HepG2 (cell line): Measurements from ENCODE around the gene PSORS1C2. TPM values are rescaled to one million over a fixed set of nuclear protein-coding genes. Genes with fewer than 3 reads are reported as not detected.

Source experiments
- ATAC-seq: fragments of 200-7000 bp; cut with Tn5 transposase; 3 replicates; pipeline ENCODE4 v1.9.1; 2020; ENCODE audit warnings: mild to moderate bottlenecking, moderate library complexity
- BruUV-seq: library from RNA; stranded (reverse); fragments of 400-500 nt; replicated peaks from 2 replicates; lab custom pipeline; 2021; lab: Mats Ljungman, UMichigan
- CTCF ChIA-PET: fragments of 300-600 bp; formaldehyde crosslinking; extraction: SDS; loops from one replicate; lab custom pipeline; 2021; ENCODE audit warnings: low total read pairs, inconsistent platforms, low intra/inter-chr PET ratio; lab: Yijun Ruan, JAX
- POLR2A ChIA-PET: fragments of 350-600 bp; sonication (Branson Sonifier 250); formaldehyde crosslinking; loops from one replicate; lab custom pipeline; 2020; ENCODE audit warnings: antibody characterized with exemption, inconsistent platforms; lab: Yijun Ruan, JAX
- DNase-seq: peaks from one replicate; pipeline ENCODE4 v3.0.0-alpha.2; 2015; ENCODE audit warnings: low spot score
- FAIRE-seq: peaks from 3 replicates; lab custom pipeline; 2011; peaks lifted over from hg19 to GRCh38; lab: Jason Lieb, UNC
- H2AFZ ChIP-seq: one replicate; pipeline ENCODE4 v1.6.1; 2011; ENCODE audit warnings: low read length, inconsistent platforms
- H3K27ac ChIP-seq: fragments of 300-600 bp; 3 replicates; pipeline ENCODE4 v1.8.0; 2011; ENCODE audit warnings: mixed run types, mild to moderate bottlenecking, mixed read lengths, low read length, inconsistent platforms; ENCODE audit not compliant: insufficient read depth; ENCODE audit errors: extremely low read length
- H3K27me3 ChIP-seq, 2 experiments: fragments of 200-600 bp in 1 of 2; 2 replicates in 1 of 2; 3 replicates in 1 of 2; pipeline versions ENCODE4 v1.6.0 to v1.8.0; 2011; ENCODE audit warnings: low read length in 2 of 2, mild to moderate bottlenecking in 2 of 2, moderate library complexity in 2 of 2, inconsistent platforms in 1 of 2; ENCODE audit not compliant: insufficient read depth in 2 of 2, control insufficient read depth in 1 of 2
- H3K36me3 ChIP-seq, 2 experiments: fragments of 200-600 bp in 1 of 2; replicated peaks in 1 of 2; 2 replicates in 1 of 2; 3 replicates in 1 of 2; pipeline versions ENCODE4 v1.5.1 to v1.8.0; 2011; ENCODE audit warnings: low read length in 2 of 2, inconsistent platforms in 1 of 2; ENCODE audit not compliant: insufficient read depth in 2 of 2, control insufficient read depth in 1 of 2
- H3K4me1 ChIP-seq: 2 replicates; pipeline ENCODE4 v1.5.1; 2012; ENCODE audit warnings: low read length, inconsistent platforms; ENCODE audit not compliant: insufficient read depth
- H3K4me2 ChIP-seq: 2 replicates; pipeline ENCODE4 v1.6.0; 2011; ENCODE audit warnings: low read depth, low read length, inconsistent platforms
- H3K4me3 ChIP-seq, 3 experiments: fragments of 200-600 bp in 1 of 3; sonication (generic), shearing (Covaris generic) in 1 of 3; replicated peaks in 1 of 3; 2 replicates each; pipeline ENCODE4 v1.5.1; 2011 to 2016; ENCODE audit warnings: low read length in 3 of 3, inconsistent platforms in 2 of 3, low read depth in 2 of 3, mild to moderate bottlenecking in 2 of 3, control low read depth in 1 of 3, mixed read lengths in 1 of 3; ENCODE audit not compliant: insufficient read depth in 1 of 3
- H3K79me2 ChIP-seq: one replicate; pipeline ENCODE4 v1.6.1; 2011; ENCODE audit warnings: low read length, inconsistent platforms; ENCODE audit not compliant: insufficient read depth
- H3K9ac ChIP-seq: 2 replicates; pipeline ENCODE4 v1.6.0; 2011; ENCODE audit warnings: mild to moderate bottlenecking, low read depth, low read length, inconsistent platforms; ENCODE audit not compliant: insufficient read depth
- H3K9me3 ChIP-seq: 2 replicates; pipeline ENCODE4 v1.5.1; 2012; ENCODE audit warnings: mild to moderate bottlenecking, low read length
- H4K20me1 ChIP-seq: 2 replicates; pipeline ENCODE4 v1.6.0; 2011; ENCODE audit warnings: inconsistent platforms, mild to moderate bottlenecking, low read length, moderate library complexity; ENCODE audit not compliant: insufficient read depth
- KDM1A ChIP-seq: IDR thresholded peaks from 2 replicates; pipeline ENCODE4 v1.6.1; 2016; ENCODE audit warnings: missing compliant biosample characterization
- ZNF558 ChIP-seq: sonication (generic); formaldehyde crosslinking; IDR thresholded peaks from 2 replicates; pipeline ENCODE4 v1.9.0; 2022; ENCODE audit warnings: mild to moderate bottlenecking, missing genetic modification reagents, borderline replicate concordance
- ZNF629 ChIP-seq: sonication (generic); formaldehyde crosslinking; conservative IDR thresholded peaks from 2 replicates; pipeline ENCODE4 v1.5.0; 2020; ENCODE audit warnings: missing genetic modification reagents
- WGBS: methylation state at CpG from one replicate; pipeline ENCODE4 v1.1.6; 2017; ENCODE audit warnings: low lambda C conversion rate; 5-methylcytosine and 5-hydroxymethylcytosine counted together
- in situ Hi-C: cut with HindIII; loops from 2 replicates; pipeline ENCODE4 v1.10.0; 2017; ENCODE audit warnings: low pct_unique_long_range_greater_than_20kb; ENCODE audit not compliant: extremely low pct_ligation_motif_present
- intact Hi-C: fragments of 100-400 bp; cut with micrococcal nuclease; formaldehyde crosslinking; loops from one replicate; pipeline ENCODE4 v1.10.0; 2022; ENCODE audit not compliant: unreplicated experiment
- polyA plus RNA-seq, 8 experiments: library from polyadenylated mRNA; depleted of rRNA in 3 of 8; stranded (reverse) in 7 of 8; unstranded in 1 of 8; fragments of >200 nt; fragmentation: Illumina TruSeq in 4 of 8; extraction: Trizol in 4 of 8; gene quantifications; 2 replicates each; pipeline versions ENCODE4 v1.2.1 to v1.2.3, GENCODE V29; 2011 to 2016; ENCODE audit warnings: low read depth in 4 of 8, missing spikeins in 1 of 8, mixed read lengths in 1 of 8; ENCODE audit not compliant: insufficient read depth in 1 of 8
- total RNA-seq, 5 experiments: library from RNA; depleted of rRNA; stranded (reverse); fragments of >200 nt; fragmentation: Illumina TruSeq; extraction: Trizol; gene quantifications; 2 replicates each; pipeline ENCODE4 v1.2.3, GENCODE V29; 2016; ENCODE audit warnings: low read depth in 1 of 5
- TF ChIP-seq, protein P1 (sequence below): sonication (generic); formaldehyde crosslinking; IDR thresholded peaks from 2 replicates; pipeline ENCODE4 v1.5.0; 2020; ENCODE audit warnings: mild to moderate bottlenecking, missing genetic modification reagents
- TF ChIP-seq, protein P2 (sequence below): sonication (generic); formaldehyde crosslinking; IDR thresholded peaks from 2 replicates; pipeline ENCODE4 v1.5.1; 2020; ENCODE audit warnings: mild to moderate bottlenecking, missing genetic modification reagents, borderline replicate concordance

PSORS1C2 gene
- total and polyA plus RNA-seq, 2 of the 13 experiments (the other 11 are each of a cell fraction or from before 2014, with no cell fraction given): not detected

DNA sequence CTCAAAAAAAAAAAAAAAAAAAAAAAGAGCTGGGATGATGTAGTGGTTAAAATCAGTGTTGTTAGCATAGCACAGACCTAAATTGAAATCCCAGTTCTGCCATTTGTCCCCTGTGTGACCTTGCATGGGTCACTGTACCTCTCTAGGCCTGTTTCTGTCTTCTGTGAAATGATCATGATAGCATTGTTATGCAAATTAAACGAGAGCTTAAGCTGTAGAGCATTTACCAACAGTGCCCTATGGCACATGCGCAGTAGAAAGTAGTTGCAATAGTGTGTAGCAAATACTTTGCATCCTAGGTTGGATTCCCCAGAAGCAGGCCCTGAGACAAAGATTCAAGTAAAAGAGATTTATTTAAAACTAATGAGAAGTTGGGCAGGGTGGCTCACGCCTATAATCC is 7.3 kb downstream of the PSORS1C2 start (continued):
- TF ChIP-seq, protein P1, sequence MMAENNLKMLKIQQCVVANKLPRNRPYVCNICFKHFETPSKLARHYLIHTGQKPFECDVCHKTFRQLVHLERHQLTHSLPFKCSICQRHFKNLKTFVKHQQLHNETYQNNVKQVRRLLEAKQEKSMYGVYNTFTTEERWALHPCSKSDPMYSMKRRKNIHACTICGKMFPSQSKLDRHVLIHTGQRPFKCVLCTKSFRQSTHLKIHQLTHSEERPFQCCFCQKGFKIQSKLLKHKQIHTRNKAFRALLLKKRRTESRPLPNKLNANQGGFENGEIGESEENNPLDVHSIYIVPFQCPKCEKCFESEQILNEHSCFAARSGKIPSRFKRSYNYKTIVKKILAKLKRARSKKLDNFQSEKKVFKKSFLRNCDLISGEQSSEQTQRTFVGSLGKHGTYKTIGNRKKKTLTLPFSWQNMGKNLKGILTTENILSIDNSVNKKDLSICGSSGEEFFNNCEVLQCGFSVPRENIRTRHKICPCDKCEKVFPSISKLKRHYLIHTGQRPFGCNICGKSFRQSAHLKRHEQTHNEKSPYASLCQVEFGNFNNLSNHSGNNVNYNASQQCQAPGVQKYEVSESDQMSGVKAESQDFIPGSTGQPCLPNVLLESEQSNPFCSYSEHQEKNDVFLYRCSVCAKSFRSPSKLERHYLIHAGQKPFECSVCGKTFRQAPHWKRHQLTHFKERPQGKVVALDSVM (CRISPR knock-in tag): no peak
- TF ChIP-seq ZNF629 (CRISPR knock-in tag) (no peak), KDM1A (no peak)

DNA sequence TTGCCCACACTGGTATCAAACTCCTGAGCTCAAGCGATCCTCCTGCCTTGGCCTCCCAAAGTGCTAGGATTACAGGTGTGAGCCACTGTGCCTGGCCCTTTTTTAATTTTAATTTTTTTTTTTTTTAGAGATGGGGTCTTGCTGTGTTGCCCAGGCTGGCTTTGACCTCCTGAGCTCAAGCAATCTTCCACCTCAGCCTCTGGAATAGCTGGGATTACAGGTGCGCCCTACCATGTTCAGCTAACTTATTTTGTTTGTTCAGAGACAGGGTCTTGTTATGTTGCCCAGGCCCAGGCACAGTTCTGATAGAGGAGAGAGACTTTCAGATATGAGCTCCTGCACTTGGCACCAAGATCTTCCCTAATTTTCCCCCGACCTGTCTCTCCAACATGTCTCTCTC is 8.1 kb downstream of the PSORS1C2 start:
- H3K9me3 ChIP-seq: no peaks in the 10 kb centered on the region
- in situ Hi-C loops (no loop called here), intact Hi-C loops (no loop called here)
- H3K36me3 ChIP-seq: no peaks in the 10 kb centered on the region
- no peak overlapping the region for H2AFZ ChIP-seq
- FAIRE-seq: no peak
- H3K4me2 ChIP-seq: no peak overlapping the region
- TF ChIP-seq, protein P2, sequence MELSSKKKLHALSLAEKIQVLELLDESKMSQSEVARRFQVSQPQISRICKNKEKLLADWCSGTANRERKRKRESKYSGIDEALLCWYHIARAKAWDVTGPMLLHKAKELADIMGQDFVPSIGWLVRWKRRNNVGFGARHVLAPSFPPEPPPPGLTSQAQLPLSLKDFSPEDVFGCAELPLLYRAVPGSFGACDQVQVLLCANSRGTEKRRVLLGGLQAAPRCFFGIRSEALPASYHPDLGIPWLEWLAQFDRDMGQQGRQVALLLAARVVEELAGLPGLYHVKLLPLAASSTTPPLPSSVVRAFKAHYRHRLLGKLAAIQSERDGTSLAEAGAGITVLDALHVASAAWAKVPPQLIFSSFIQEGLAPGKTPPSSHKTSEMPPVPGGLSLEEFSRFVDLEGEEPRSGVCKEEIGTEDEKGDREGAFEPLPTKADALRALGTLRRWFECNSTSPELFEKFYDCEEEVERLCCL (CRISPR knock-in tag): no peak
- no peak for TF ChIP-seq ZNF558 (CRISPR knock-in tag)
- H3K27me3 ChIP-seq: peaks cover 0 to 23% of the 10 kb centered on the region in 2 experiments; a peak in 3 of 5 replicates
- no peak overlapping the region for H3K9ac ChIP-seq
- H4K20me1 ChIP-seq: no peaks in the 10 kb centered on the region
- ChIA-PET POLR2A (no interaction called here), CTCF (no interaction called here)
- WGBS: 47% methylated on average over 3 of the region's 3 CpGs
- DNase-seq: no peak
- ATAC-seq: no peak
- no peaks in the 10 kb centered on the region for H3K79me2 ChIP-seq
- H3K4me1 ChIP-seq: no peaks in the 10 kb centered on the region
- H3K4me3 ChIP-seq: no peak overlapping the region
- H3K27ac ChIP-seq: no peak overlapping the region
- no TSS peak for BruUV-seq
